BJ (cell line): Measurements from ENCODE around the gene CCDC91. TPM values are rescaled to one million over a fixed set of nuclear protein-coding genes. Genes with fewer than 3 reads are reported as not detected.
"Not testable (repeated sequence)": the region's sequence is repeated elsewhere in the genome, so short reads cannot be mapped to it uniquely, and the experiment has no call there.

Source experiments
- CTCF ChIA-PET: fragments of 350-600 bp; formaldehyde crosslinking; extraction: SDS; loops from one replicate; lab custom pipeline; 2021; ENCODE audit warnings: antibody characterized with exemption, inconsistent platforms; lab: Yijun Ruan, JAX
- POLR2A ChIA-PET: fragments of 300-600 bp; sonication (Branson Sonifier 250); formaldehyde crosslinking; extraction: SDS; loops from one replicate; lab custom pipeline; 2021; ENCODE audit warnings: antibody characterized with exemption; lab: Charles Lee
- DNase-seq: peaks from one replicate; pipeline ENCODE4 v3.0.0-alpha.2; 2011; ENCODE audit warnings: low read depth
- H3K27me3 ChIP-seq: 2 replicates; pipeline ENCODE4 v1.6.0; 2011; ENCODE audit warnings: low read length; ENCODE audit not compliant: control insufficient read depth, insufficient read depth
- H3K36me3 ChIP-seq: 2 replicates; pipeline ENCODE4 v1.5.1; 2011; ENCODE audit warnings: low read length; ENCODE audit not compliant: control insufficient read depth, insufficient read depth
- H3K4me3 ChIP-seq: 2 replicates; pipeline ENCODE4 v1.5.1; 2011; ENCODE audit warnings: low read depth, mild to moderate bottlenecking, control low read depth, low read length
- polyA plus RNA-seq: library from polyadenylated mRNA; depleted of rRNA; stranded (reverse); fragments of >200 nt; gene quantifications from 2 replicates; pipeline ENCODE4 v1.2.3, GENCODE V29; 2011
- TF ChIP-seq, protein P1 (sequence below): IDR thresholded peaks from 2 replicates; pipeline ENCODE4 v1.5.1; 2011; ENCODE audit warnings: low read depth, mild to moderate bottlenecking, control low read depth, inconsistent platforms, low read length, moderate library complexity; ENCODE audit not compliant: insufficient read depth

CCDC91 gene
- polyA plus RNA-seq, 1 experiment: 11.9 TPM

DNA sequence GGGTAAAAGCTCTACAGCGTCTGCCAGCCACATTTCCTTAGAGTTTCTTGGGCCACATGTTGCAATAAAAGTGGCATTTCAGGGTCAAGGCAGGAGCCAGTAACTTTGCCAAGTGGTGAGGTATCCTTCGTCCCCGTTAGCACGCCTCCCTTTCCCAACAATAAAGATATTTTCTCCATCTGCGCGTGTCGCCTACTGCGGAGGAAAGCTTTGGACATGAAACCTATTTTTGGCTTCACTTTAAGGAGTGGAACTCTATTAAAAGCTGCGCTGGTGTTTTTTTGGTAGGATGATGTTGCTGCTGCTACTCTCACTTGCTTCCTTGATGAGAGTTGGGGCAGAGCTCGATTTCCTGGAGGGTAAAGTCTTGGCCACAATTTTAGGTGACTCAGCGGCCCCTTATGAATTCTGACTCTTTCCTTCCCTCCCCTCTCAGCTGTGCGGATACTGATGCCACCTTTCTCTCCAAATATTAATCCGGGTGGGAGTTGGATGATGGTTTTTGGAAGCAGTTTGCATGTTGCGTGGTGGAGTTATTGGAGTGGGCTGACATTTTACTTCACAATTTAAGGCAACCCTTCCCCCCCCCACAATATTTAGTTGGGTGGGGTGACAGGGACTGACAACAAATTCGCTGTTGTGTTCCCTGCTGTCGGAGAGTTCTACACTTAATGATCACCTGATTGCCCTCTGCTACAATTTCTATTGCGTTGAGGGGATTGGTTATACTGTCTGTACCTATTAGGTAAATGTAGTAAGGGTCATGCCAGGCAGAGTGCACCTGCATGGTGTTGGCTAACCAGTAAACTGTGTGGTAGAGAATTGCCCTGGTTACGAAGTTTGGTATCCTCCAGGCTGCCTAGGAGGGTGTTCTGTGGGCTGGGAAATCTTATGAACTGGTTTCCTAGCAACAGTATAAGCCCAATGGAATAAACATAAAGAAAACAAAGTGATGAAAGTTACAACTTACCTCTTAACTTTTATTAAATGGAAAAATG, 1.1 kb downstream of the CCDC91 start:
- TF ChIP-seq, protein P1, sequence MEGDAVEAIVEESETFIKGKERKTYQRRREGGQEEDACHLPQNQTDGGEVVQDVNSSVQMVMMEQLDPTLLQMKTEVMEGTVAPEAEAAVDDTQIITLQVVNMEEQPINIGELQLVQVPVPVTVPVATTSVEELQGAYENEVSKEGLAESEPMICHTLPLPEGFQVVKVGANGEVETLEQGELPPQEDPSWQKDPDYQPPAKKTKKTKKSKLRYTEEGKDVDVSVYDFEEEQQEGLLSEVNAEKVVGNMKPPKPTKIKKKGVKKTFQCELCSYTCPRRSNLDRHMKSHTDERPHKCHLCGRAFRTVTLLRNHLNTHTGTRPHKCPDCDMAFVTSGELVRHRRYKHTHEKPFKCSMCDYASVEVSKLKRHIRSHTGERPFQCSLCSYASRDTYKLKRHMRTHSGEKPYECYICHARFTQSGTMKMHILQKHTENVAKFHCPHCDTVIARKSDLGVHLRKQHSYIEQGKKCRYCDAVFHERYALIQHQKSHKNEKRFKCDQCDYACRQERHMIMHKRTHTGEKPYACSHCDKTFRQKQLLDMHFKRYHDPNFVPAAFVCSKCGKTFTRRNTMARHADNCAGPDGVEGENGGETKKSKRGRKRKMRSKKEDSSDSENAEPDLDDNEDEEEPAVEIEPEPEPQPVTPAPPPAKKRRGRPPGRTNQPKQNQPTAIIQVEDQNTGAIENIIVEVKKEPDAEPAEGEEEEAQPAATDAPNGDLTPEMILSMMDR: no peak
- Histone ChIP-seq H3K4me3 (peak overlapping the region; percentile 84), H3K36me3 (no peaks in the 10 kb centered on the region), H3K27me3 (no peaks in the 10 kb centered on the region)
- DNase-seq: peak; percentile 34
- CTCF ChIA-PET: interaction anchor here (1.0 kb wide), 1 partner anchor 31 kb away, joined by 5 read pairs; no protein-coding TSS in a partner anchor
- POLR2A ChIA-PET: interaction anchor here (0.7 kb wide), 1 partner anchor 315 kb away, joined by 3 read pairs; no protein-coding TSS in a partner anchor

DNA sequence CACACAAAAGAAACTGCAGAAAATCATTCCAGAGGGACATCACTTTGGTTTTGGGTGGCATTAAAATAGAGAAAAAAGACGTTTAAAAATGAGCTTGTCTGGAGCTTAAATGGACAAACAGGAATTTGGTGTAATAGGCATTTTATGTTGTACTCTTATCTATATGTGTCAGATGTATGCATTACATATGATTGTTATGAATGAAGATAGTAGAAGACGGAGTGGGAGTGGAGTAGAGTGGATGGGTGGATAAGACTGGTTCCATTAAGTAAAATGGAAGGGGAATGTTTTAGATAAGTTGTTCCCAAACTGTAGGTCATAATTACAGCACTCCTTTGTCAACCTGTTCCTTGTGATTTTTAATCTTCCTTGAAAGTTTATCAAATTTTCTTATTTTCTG, 1.9 kb downstream of the CCDC91 start:
- ChIA-PET POLR2A (no interaction called here), CTCF (no interaction called here)
- TF ChIP-seq, protein P1: no peak
- no peak for DNase-seq
- no peaks in the 10 kb centered on the region for H3K36me3 ChIP-seq
- H3K27me3 ChIP-seq: no peaks in the 10 kb centered on the region
- H3K4me3 ChIP-seq: no peak overlapping the region

DNA sequence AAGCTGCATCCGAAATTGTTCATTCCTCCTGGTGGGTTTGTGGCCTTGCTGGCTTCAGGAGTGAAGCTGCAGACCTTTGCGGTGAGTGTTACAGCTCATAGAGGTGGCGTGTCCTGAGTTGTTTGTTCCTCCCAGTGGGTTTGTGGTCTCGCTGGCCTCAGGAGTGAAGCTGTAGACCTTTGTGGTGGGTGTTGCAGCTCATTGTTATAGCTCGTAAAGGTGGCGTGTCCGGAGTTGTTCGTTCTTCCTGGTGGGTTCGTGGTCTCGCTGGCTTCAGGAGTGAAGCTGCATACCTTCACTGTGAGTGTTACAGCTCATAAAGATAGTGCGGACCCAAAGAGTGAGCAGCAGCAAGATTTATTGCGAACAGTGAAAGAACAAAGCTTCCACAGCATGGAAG, 4.4 kb downstream of the CCDC91 start:
- DNase-seq, H3K36me3 ChIP-seq, POLR2A ChIA-PET, H3K4me3 ChIP-seq, H3K27me3 ChIP-seq: not testable (repeated sequence)
- CTCF ChIA-PET: interaction anchor here (0.6 to 1.5 kb wide), 4 partner anchors 8 to 678 kb away, joined by 3 to 7 read pairs (median 3); no protein-coding TSS in a partner anchor

DNA sequence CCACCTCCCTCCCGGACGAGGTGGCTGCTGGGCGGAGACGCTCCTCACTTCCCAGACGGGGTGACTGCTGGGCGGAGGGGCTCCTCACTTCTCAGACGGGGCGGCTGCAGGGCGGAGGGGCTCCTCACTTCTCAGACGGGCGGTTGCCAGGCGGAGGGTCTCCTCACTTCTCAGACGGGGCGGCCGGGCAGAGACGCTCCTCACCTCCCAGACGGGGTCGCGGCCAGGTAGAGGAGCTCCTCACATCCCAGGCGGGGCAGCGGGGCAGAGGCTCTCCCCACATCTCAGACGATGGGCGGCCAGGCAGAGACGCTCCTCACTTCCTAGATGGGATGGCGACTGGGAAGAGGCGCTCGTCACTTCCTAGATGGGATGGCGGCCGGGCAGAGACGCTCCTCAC, 10.9 kb downstream of the CCDC91 start:
- DNase-seq, CTCF ChIA-PET, H3K27me3 ChIP-seq, H3K4me3 ChIP-seq, H3K36me3 ChIP-seq, POLR2A ChIA-PET: not testable (repeated sequence)

DNA sequence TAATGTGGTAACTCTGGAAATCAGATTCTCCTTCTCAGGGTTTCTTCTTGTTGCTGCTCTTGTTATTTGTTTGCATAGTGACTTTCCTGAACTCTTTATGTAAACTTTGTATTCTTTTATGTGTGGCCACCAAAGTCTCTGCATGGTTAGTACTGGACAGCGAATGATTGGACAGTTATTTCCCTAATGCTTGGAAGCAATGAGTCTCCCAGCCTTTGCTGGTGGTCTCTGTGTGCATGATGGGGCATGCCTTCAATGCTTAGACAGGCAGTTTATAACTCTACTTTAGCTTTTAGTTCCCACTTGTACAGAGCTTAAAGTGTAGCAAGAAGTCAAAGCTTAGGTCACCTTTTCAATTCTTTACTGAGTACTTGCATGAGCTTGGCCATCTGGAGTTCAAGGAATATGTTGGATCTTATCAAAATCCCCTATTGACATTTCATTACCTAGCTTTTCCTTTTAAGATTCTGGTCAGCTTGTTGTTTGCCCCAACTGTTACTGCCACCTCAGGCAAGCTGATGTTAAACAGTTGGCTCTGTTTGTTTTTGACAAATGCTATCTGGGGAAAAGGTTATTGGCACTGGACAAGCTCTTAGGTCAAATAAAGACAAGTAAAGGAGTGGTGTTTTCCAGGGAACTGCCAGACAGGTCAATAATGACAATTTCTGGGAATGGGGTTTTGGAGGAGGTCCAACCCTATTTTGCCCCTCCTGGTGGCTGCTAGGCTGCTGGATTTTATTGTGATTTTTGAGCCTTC, 12.3 kb downstream of the CCDC91 start:
- ChIA-PET CTCF (interaction anchor here (0.5 to 0.8 kb wide), 2 partner anchors 113 to 279 kb away, joined by 3 read pairs; no protein-coding TSS in a partner anchor), POLR2A (no interaction called here)
- H3K4me3 ChIP-seq: no peak overlapping the region
- H3K27me3 ChIP-seq: no peaks in the 10 kb centered on the region
- no peaks in the 10 kb centered on the region for H3K36me3 ChIP-seq
- TF ChIP-seq, protein P1: no peak
- no peak for DNase-seq

DNA sequence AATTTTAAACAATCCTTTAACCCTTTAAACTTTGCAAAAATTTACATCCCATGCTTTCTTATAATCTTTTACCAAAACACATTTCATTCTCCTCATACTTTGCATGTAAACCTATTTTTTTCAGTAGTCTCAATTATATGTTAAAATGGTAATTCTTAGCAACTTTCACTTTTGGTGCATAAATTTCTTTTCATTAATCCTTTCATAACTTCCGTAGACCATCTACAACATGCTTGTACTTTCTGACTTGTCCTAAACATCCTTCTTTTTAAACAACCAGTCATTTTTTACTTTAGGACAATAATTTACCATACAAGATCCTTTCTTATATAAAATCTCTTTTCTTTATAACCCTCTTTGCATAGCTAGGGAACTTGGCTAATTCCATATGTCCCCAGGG, 19.5 kb downstream of the CCDC91 start:
- H3K36me3 ChIP-seq: no peaks in the 10 kb centered on the region
- H3K4me3 ChIP-seq: no peak overlapping the region
- H3K27me3 ChIP-seq: no peaks in the 10 kb centered on the region
- POLR2A ChIA-PET: no interaction called here
- TF ChIP-seq, protein P1: no peak
- no peak for DNase-seq
- CTCF ChIA-PET: no interaction called here
